ENCODE measurements around the gene AFMID. TPM values are rescaled to one million over a fixed set of nuclear protein-coding genes. Genes with fewer than 3 reads are reported as not detected.
A peak's percentile ranks its signal among the peaks of the same experiment; 100 is the strongest.

The AFMID gene
- total and polyA plus RNA-seq, 2 of the 8 experiments (the other 6 are each of a cell fraction or from before 2014, with no cell fraction given), result 49.0 to 53.0 TPM

DNA sequence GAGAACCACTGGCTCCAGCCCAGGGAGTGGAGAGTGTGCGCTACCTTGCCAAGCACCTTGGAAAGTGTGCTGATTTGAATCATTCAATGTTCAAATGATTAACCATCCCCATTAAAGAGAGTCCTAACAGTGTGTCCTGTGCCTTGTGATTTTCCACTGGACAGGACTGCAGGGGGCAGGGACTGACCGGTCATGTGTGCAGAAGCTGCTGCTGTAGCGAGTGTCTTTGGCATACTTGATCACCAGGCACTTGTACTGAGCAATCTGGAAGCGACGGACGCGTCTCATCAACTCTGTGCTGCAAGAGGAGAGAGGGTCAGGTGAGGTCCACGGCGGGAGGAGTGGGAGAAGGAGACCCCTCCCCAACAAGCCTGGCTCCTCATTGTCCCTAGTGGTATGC is 2.3 kb upstream of the AFMID start:
- ChIA-PET CTCF (ENCODE audit: partially characterized antibody) (interaction anchor here (1.9 to 6.9 kb wide), 3 partner anchors 9 to 50 kb away, joined by 5 to 76 read pairs (median 65); no protein-coding TSS in a partner anchor), POLR2A (ENCODE audit: partially characterized antibody) (interaction anchor here (0.7 to 7.3 kb wide), 9 partner anchors 8 to 54 kb away, joined by 3 to 67 read pairs (median 6); no protein-coding TSS in a partner anchor)
- Histone ChIP-seq H3K9ac (replicated peaks in 1 of 4; ENCODE audit: extremely low read depth in 1 of 4, low read depth in 3 of 4, low read length in 3 of 4) (peak overlapping the region in 1 of 4 experiments; percentile 24; a peak in 1 of 7 replicates), H3K4me3 (ENCODE audit: extremely low read depth in 1 of 4, insufficient read depth in 2 of 4, low read depth in 3 of 4, low read length in 4 of 4) (no peak overlapping the region; a peak in 1 of 8 replicates), H4K91ac (replicated peaks; ENCODE audit: insufficient read length, low read length) (no peak overlapping the region), H3K23me2 (ENCODE audit: low read depth, low read length) (peaks cover 4% of the 10 kb centered on the region), H2AFZ (ENCODE audit: low read length) (no peak overlapping the region), H3K4me2 (ENCODE audit: insufficient read depth in 1 of 2, low read depth in 2 of 2, low read length in 2 of 2) (peak overlapping the region; percentile 45 to 80), H2AK5ac (ENCODE audit: low read depth, low read length) (no peak overlapping the region), H2BK15ac (ENCODE audit: low read length) (no peak overlapping the region), H3K14ac (ENCODE audit: insufficient read length) (no peak overlapping the region), H3K18ac (ENCODE audit: extremely low read depth, low read length) (no peak overlapping the region), H2BK20ac (ENCODE audit: low read length) (no peak overlapping the region), H4K20me1 (replicated peaks in 1 of 2; ENCODE audit: control insufficient read depth in 1 of 2, insufficient read depth in 2 of 2, low read length in 2 of 2) (peaks cover 10% of the 10 kb centered on the region in 2 experiments), H3K79me2 (ENCODE audit: control insufficient read depth in 1 of 2, insufficient read depth in 2 of 2, low read length in 2 of 2) (peaks cover 0 to 42% of the 10 kb centered on the region in 2 experiments; a peak in 3 of 4 replicates), H3K36me3 (ENCODE audit: control insufficient read depth in 2 of 4, insufficient read depth in 4 of 4, low read length in 3 of 4) (peaks cover 22 to 52% (median 36%) of the 10 kb centered on the region in 4 experiments), H3K4ac (replicated peaks; ENCODE audit: insufficient read length, low read depth, low read length) (no peak overlapping the region), H3K23ac (ENCODE audit: insufficient read length) (no peak overlapping the region), H2BK120ac (replicated peaks; ENCODE audit: low read depth, low read length) (no peak overlapping the region), H3K56ac (replicated peaks; ENCODE audit: insufficient read length, low read depth, low read length) (no peak overlapping the region), H2BK5ac (ENCODE audit: low read depth, low read length) (no peak overlapping the region; the same call in 1 of the 2 replicates), H3K27me3 (replicated peaks in 1 of 4; ENCODE audit: control insufficient read depth in 3 of 4, extremely low read depth in 1 of 4, insufficient read depth in 3 of 4, low read length in 3 of 4) (no peaks in the 10 kb centered on the region; a peak in 1 of 7 replicates), H4K8ac (ENCODE audit: extremely low read depth, insufficient read depth, low read length) (no peak overlapping the region), H2BK12ac (ENCODE audit: low read depth, low read length) (no peak overlapping the region), H3K9me3 (ENCODE audit: insufficient read depth in 2 of 2, low read depth in 1 of 2, low read length in 1 of 2) (no peaks in the 10 kb centered on the region), H3K4me1 (replicated peaks in 1 of 4; ENCODE audit: control insufficient read depth in 3 of 4, insufficient read depth in 4 of 4, low read length in 3 of 4) (peaks cover 0 to 13% (median 5%) of the 10 kb centered on the region in 4 experiments; a peak in 6 of 7 replicates), H4K5ac (ENCODE audit: insufficient read length, low read depth, low read length) (no peak overlapping the region), H3K79me1 (ENCODE audit: low read depth, low read length) (peaks cover 12% of the 10 kb centered on the region), H3K27ac (ENCODE audit: low read depth, low read length) (no peak overlapping the region)
- WGBS, 2 experiments (ENCODE audit: extremely low coverage in 1 of 2, insufficient coverage in 1 of 2, insufficient read length in 1 of 2, insufficient replicate concordance in 2 of 2, low coverage in 1 of 2, low lambda C conversion rate in 2 of 2, missing lambda C conversion rate in 1 of 2), result 89% methylated on average over 9 of the region's 9 CpGs; no CpG with 5 or more reads in 1 of the 2 experiments
- FAIRE-seq (no peak), DNase-seq (ENCODE audit: low read depth in 1 of 2, low spot score in 2 of 2) (no peak)
- no peak for TF ChIP-seq POU5F1 (IDR thresholded peaks at IDR 0.05; ENCODE audit: low read depth, low read length)

Data from H1 (cell line).